KMS-11 (cell line): ENCODE measurements around the gene THRSP.
"Not testable (repeated sequence)": the region's sequence is repeated elsewhere in the genome, so short reads cannot be mapped to it uniquely, and the experiment has no call there.

Experiments
- H2AFZ ChIP-seq: fragments of 200-600 bp; sonication (generic); 2 replicates; pipeline ENCODE4 v1.6.1; 2016; ENCODE audit warnings: antibody characterized with exemption, mixed run types, low read depth
- H3K27ac ChIP-seq: fragments of 200-600 bp; sonication (generic); 2 replicates; pipeline ENCODE4 v1.6.1; 2016; ENCODE audit warnings: mild to moderate bottlenecking, mixed run types
- H3K27me3 ChIP-seq: fragments of 200-600 bp; sonication (generic); 2 replicates; pipeline ENCODE4 v1.6.1; 2017; ENCODE audit warnings: mild to moderate bottlenecking, low read depth, mixed run types, moderate library complexity; ENCODE audit not compliant: insufficient read depth
- H3K36me3 ChIP-seq: fragments of 200-600 bp; sonication (generic); 2 replicates; pipeline ENCODE4 v1.6.1; 2017; ENCODE audit warnings: mild to moderate bottlenecking, mixed run types; ENCODE audit not compliant: insufficient read depth
- H3K4me1 ChIP-seq: fragments of 200-600 bp; sonication (generic); 2 replicates; pipeline ENCODE4 v1.6.1; 2016; ENCODE audit warnings: mild to moderate bottlenecking, low read depth, mixed run types; ENCODE audit not compliant: poor library complexity, severe bottlenecking
- H3K4me2 ChIP-seq: fragments of 200-600 bp; sonication (generic); 2 replicates; pipeline ENCODE4 v1.7.0; 2016; ENCODE audit warnings: mild to moderate bottlenecking, mixed run types
- H3K4me3 ChIP-seq: fragments of 200-600 bp; sonication (generic); IDR thresholded peaks from 2 replicates; pipeline ENCODE4 v1.6.1; 2017; ENCODE audit warnings: low read depth, low read length, mixed read lengths; ENCODE audit not compliant: insufficient read depth
- H3K79me2 ChIP-seq: fragments of 200-600 bp; sonication (generic); 2 replicates; pipeline ENCODE4 v1.6.1; 2016; ENCODE audit warnings: low read depth, mixed run types; ENCODE audit not compliant: insufficient read depth
- H3K9ac ChIP-seq: fragments of 200-600 bp; sonication (generic); 2 replicates; pipeline ENCODE4 v1.6.1; 2016; ENCODE audit warnings: mild to moderate bottlenecking, mixed run types
- H4K20me1 ChIP-seq: fragments of 200-600 bp; sonication (generic); 2 replicates; pipeline ENCODE4 v1.6.1; 2016; ENCODE audit warnings: mild to moderate bottlenecking, mixed run types; ENCODE audit not compliant: insufficient read depth
- CTCF ChIP-seq: fragments of 200-600 bp; sonication (generic); conservative IDR thresholded peaks from 2 replicates; pipeline ENCODE4 v1.6.1; 2017; ENCODE audit warnings: low read depth, mild to moderate bottlenecking, antibody characterized with exemption, low read length, moderate library complexity, mixed read lengths

The THRSP gene

GRCh38 chr11:78083021-78083420 is 19.4 kb downstream of the THRSP start:
- Histone ChIP-seq H3K27me3 (no peaks in the 10 kb centered on the region), H3K4me1 (peaks cover 16% of the 10 kb centered on the region), H3K9ac (no peak overlapping the region), H2AFZ (no peak overlapping the region), H3K27ac (no peak overlapping the region), H3K36me3 (no peaks in the 10 kb centered on the region), H3K4me2 (no peak overlapping the region), H4K20me1 (no peaks in the 10 kb centered on the region), H3K79me2 (peaks cover 15% of the 10 kb centered on the region), H3K4me3 (no peak overlapping the region)
- TF ChIP-seq CTCF: no peak

- not testable (repeated sequence) for H3K36me3 ChIP-seq, H4K20me1 ChIP-seq, H3K9ac ChIP-seq, H3K27me3 ChIP-seq, H3K27ac ChIP-seq, H3K4me2 ChIP-seq, H2AFZ ChIP-seq, H3K79me2 ChIP-seq, H3K4me3 ChIP-seq, H3K4me1 ChIP-seq
These were observed 20.8 kb downstream of the THRSP start for GRCh38 chr11:78084506-78084905.

- Histone ChIP-seq H2AFZ (no peak overlapping the region), H3K79me2 (no peaks in the 10 kb centered on the region), H3K27me3 (no peaks in the 10 kb centered on the region), H3K9ac (no peak overlapping the region), H3K27ac (no peak overlapping the region), H3K36me3 (no peaks in the 10 kb centered on the region), H3K4me2 (no peak overlapping the region), H3K4me3 (no peak overlapping the region), H4K20me1 (no peaks in the 10 kb centered on the region), H3K4me1 (no peaks in the 10 kb centered on the region)
- TF ChIP-seq CTCF: no peak
These were observed 22.3 kb downstream of the THRSP start for GRCh38 chr11:78085972-78086371.

GRCh38 chr11:78086521-78087074 is 22.9 kb downstream of the THRSP start:
- H3K4me2 ChIP-seq, H2AFZ ChIP-seq, H3K27me3 ChIP-seq, H4K20me1 ChIP-seq, H3K79me2 ChIP-seq, H3K4me1 ChIP-seq, H3K9ac ChIP-seq, H3K4me3 ChIP-seq, H3K27ac ChIP-seq, H3K36me3 ChIP-seq: not testable (repeated sequence)

- no peaks in the 10 kb centered on the region for H3K27me3 ChIP-seq
- no peaks in the 10 kb centered on the region for H3K79me2 ChIP-seq
- H3K4me2 ChIP-seq: no peak overlapping the region
- H3K9ac ChIP-seq: no peak overlapping the region
- no peaks in the 10 kb centered on the region; the same call in 1 of the 2 replicates for H3K36me3 ChIP-seq
- no peaks in the 10 kb centered on the region for H4K20me1 ChIP-seq
- no peak overlapping the region for H3K4me3 ChIP-seq
- H3K4me1 ChIP-seq: peaks cover 7% of the 10 kb centered on the region
- no peak for TF ChIP-seq CTCF
- H3K27ac ChIP-seq: no peak overlapping the region
- H2AFZ ChIP-seq: no peak overlapping the region
These were observed 30.6 kb downstream of the THRSP start for GRCh38 chr11:78094250-78094649.
